ENCODE data around the gene RNF14. TPM values are rescaled to one million over a fixed set of nuclear protein-coding genes. Genes with fewer than 3 reads are reported as not detected.

RNF14 gene
- total and polyA plus RNA-seq, 2 of the 8 experiments (the other 6 are each of a cell fraction or from before 2014, with no cell fraction given) = 4.7 to 20.2 TPM

DNA sequence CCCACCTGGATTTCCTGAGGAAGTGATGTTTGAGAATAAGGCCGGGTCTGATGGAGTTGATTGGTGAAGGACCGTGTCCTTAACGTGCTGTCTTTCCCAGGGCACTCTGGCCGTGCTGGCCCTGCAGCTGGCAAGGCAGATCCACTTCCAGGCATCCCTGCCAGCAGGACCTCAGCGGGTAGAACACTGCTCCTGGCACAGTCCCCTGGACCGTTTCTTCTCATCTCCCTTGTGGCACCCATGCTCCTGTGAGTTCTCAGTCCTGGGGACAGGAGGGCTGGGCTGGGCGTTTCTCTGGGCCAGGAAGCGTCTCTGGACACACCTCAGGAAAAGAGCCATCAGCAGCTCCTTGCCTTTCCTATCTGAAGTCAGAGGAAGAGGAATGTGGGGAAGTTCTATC, 40.9 kb upstream of the RNF14 start:
- peaks cover 0 to 3% of the 10 kb centered on the region in 2 experiments for H4K20me1 ChIP-seq (replicated peaks in 1 of 2; ENCODE audit: control insufficient read depth in 1 of 2, insufficient read depth in 2 of 2, low read length in 2 of 2)
- H3K4ac ChIP-seq (replicated peaks; ENCODE audit: insufficient read length, low read depth, low read length) = no peak overlapping the region
- no peak overlapping the region for H2BK120ac ChIP-seq (replicated peaks; ENCODE audit: low read depth, low read length)
- no peak overlapping the region for H3K23ac ChIP-seq (ENCODE audit: insufficient read length)
- H3K56ac ChIP-seq (replicated peaks; ENCODE audit: insufficient read length, low read depth, low read length) = no peak overlapping the region
- WGBS, 2 experiments (ENCODE audit: extremely low coverage in 1 of 2, insufficient coverage in 1 of 2, insufficient read length in 1 of 2, insufficient replicate concordance in 2 of 2, low coverage in 1 of 2, low lambda C conversion rate in 2 of 2, missing lambda C conversion rate in 1 of 2) = 95% methylated on average over 8 of the region's 8 CpGs; no CpG with 5 or more reads in 1 of the 2 experiments
- no peak overlapping the region for H3K9ac ChIP-seq (replicated peaks in 1 of 4; ENCODE audit: extremely low read depth in 1 of 4, low read depth in 3 of 4, low read length in 3 of 4)
- H3K4me3 ChIP-seq (ENCODE audit: extremely low read depth in 1 of 4, insufficient read depth in 2 of 4, low read depth in 3 of 4, low read length in 4 of 4) = no peak overlapping the region
- peaks cover 9% of the 10 kb centered on the region for H3K23me2 ChIP-seq (ENCODE audit: low read depth, low read length)
- no peaks in the 10 kb centered on the region for H3K27me3 ChIP-seq (replicated peaks in 1 of 4; ENCODE audit: control insufficient read depth in 3 of 4, extremely low read depth in 1 of 4, insufficient read depth in 3 of 4, low read length in 3 of 4)
- no peak overlapping the region for H4K91ac ChIP-seq (replicated peaks; ENCODE audit: insufficient read length, low read length)
- peaks cover 28 to 74% (median 57%) of the 10 kb centered on the region in 4 experiments for H3K36me3 ChIP-seq (ENCODE audit: control insufficient read depth in 2 of 4, insufficient read depth in 4 of 4, low read length in 3 of 4)
- H3K79me2 ChIP-seq (ENCODE audit: control insufficient read depth in 1 of 2, insufficient read depth in 2 of 2, low read length in 2 of 2) = peaks cover 4 to 9% of the 10 kb centered on the region in 2 experiments; a peak in 2 of 4 replicates
- H2BK15ac ChIP-seq (ENCODE audit: low read length) = no peak overlapping the region
- no peak overlapping the region for H2AFZ ChIP-seq (ENCODE audit: low read length)
- no peak overlapping the region for H2AK5ac ChIP-seq (ENCODE audit: low read depth, low read length)
- no peak overlapping the region for H3K4me2 ChIP-seq (ENCODE audit: insufficient read depth in 1 of 2, low read depth in 2 of 2, low read length in 2 of 2)
- no peaks in the 10 kb centered on the region for H3K9me3 ChIP-seq (ENCODE audit: insufficient read depth in 2 of 2, low read depth in 1 of 2, low read length in 1 of 2)
- H3K18ac ChIP-seq (ENCODE audit: extremely low read depth, low read length) = no peak overlapping the region
- no peak overlapping the region for H4K5ac ChIP-seq (ENCODE audit: insufficient read length, low read depth, low read length)
- H2BK5ac ChIP-seq (ENCODE audit: low read depth, low read length) = no peak overlapping the region
- H4K8ac ChIP-seq (ENCODE audit: extremely low read depth, insufficient read depth, low read length) = no peak overlapping the region
- POLR2A ChIA-PET (ENCODE audit: partially characterized antibody) = interaction anchor here (7.3 kb wide), 1 partner anchor 15 kb away, joined by 66 read pairs; no protein-coding TSS in a partner anchor
- no peak overlapping the region for H2BK20ac ChIP-seq (ENCODE audit: low read length)
- H3K4me1 ChIP-seq (replicated peaks in 1 of 4; ENCODE audit: control insufficient read depth in 3 of 4, insufficient read depth in 4 of 4, low read length in 3 of 4) = peaks cover 0 to 3% (median 2%) of the 10 kb centered on the region in 4 experiments; a peak in 3 of 7 replicates
- FAIRE-seq (no peak), DNase-seq (ENCODE audit: low read depth in 1 of 2, low spot score in 2 of 2) (no peak)
- CTCF ChIA-PET (ENCODE audit: partially characterized antibody) = interaction anchor here (0.9 to 2.5 kb wide), 5 partner anchors 12 to 49 kb away, joined by 3 to 10 read pairs (median 3); partner anchors contain the start of gene PCDH1
- no peak overlapping the region for H3K27ac ChIP-seq (ENCODE audit: low read depth, low read length)
- H2BK12ac ChIP-seq (ENCODE audit: low read depth, low read length) = no peak overlapping the region
- H3K14ac ChIP-seq (ENCODE audit: insufficient read length) = no peak overlapping the region
- peaks cover 4% of the 10 kb centered on the region; the same call in 1 of the 2 replicates for H3K79me1 ChIP-seq (ENCODE audit: low read depth, low read length)
- no peak for TF ChIP-seq YY1 (IDR thresholded peaks at IDR 0.05; ENCODE audit: low read depth, low read length)
- TF ChIP-seq, protein P1, sequence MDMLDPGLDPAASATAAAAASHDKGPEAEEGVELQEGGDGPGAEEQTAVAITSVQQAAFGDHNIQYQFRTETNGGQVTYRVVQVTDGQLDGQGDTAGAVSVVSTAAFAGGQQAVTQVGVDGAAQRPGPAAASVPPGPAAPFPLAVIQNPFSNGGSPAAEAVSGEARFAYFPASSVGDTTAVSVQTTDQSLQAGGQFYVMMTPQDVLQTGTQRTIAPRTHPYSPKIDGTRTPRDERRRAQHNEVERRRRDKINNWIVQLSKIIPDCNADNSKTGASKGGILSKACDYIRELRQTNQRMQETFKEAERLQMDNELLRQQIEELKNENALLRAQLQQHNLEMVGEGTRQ (IDR thresholded peaks at IDR 0.05; ENCODE audit: low read length) = no peak
- no peak for TF ChIP-seq FOSL1 (IDR thresholded peaks at IDR 0.05; ENCODE audit: insufficient read depth, low read depth, low read length)
- TF ChIP-seq BACH1 (IDR thresholded peaks at IDR 0.05; ENCODE audit: low read length) = no peak
- TF ChIP-seq SIN3A (conservative IDR thresholded peaks at IDR 0.05 in 1 of 2, IDR thresholded peaks at IDR 0.05 in 1 of 2; ENCODE audit: low read depth in 1 of 2, low read length in 2 of 2) = no peak
- TF ChIP-seq HDAC2 (IDR thresholded peaks at IDR 0.05; ENCODE audit: borderline replicate concordance in 1 of 2, low read depth in 2 of 2, low read length in 2 of 2) = no peak
- TF ChIP-seq NRF1 (IDR thresholded peaks at IDR 0.05; ENCODE audit: low read depth, low read length) = no peak
- no peak for TF ChIP-seq NANOG (IDR thresholded peaks at IDR 0.05; ENCODE audit: insufficient read depth, low read depth, low read length, poor library complexity, severe bottlenecking)

All from H1 (cell line).